HepG2 (cell line): ENCODE results near the gene AKAP7. TPM values are rescaled to one million over a fixed set of nuclear protein-coding genes. Genes with fewer than 3 reads are reported as not detected.

Experiments used
- ATAC-seq: fragments of 200-7000 bp; cut with Tn5 transposase; 3 replicates; pipeline ENCODE4 v1.9.1; 2020; ENCODE audit warnings: mild to moderate bottlenecking, moderate library complexity
- BruUV-seq: library from RNA; stranded (reverse); fragments of 400-500 nt; replicated peaks from 2 replicates; lab custom pipeline; 2021; lab: Mats Ljungman, UMichigan
- CTCF ChIA-PET: fragments of 300-600 bp; formaldehyde crosslinking; extraction: SDS; loops from one replicate; lab custom pipeline; 2021; ENCODE audit warnings: low total read pairs, inconsistent platforms, low intra/inter-chr PET ratio; lab: Yijun Ruan, JAX
- POLR2A ChIA-PET: fragments of 350-600 bp; sonication (Branson Sonifier 250); formaldehyde crosslinking; loops from one replicate; lab custom pipeline; 2020; ENCODE audit warnings: antibody characterized with exemption, inconsistent platforms; lab: Yijun Ruan, JAX
- DNase-seq: peaks from one replicate; pipeline ENCODE4 v3.0.0-alpha.2; 2015; ENCODE audit warnings: low spot score
- FAIRE-seq: peaks from 3 replicates; lab custom pipeline; 2011; peaks lifted over from hg19 to GRCh38; lab: Jason Lieb, UNC
- H2AFZ ChIP-seq: one replicate; pipeline ENCODE4 v1.6.1; 2011; ENCODE audit warnings: low read length, inconsistent platforms
- H3K27ac ChIP-seq: fragments of 300-600 bp; 3 replicates; pipeline ENCODE4 v1.8.0; 2011; ENCODE audit warnings: mixed run types, mild to moderate bottlenecking, mixed read lengths, low read length, inconsistent platforms; ENCODE audit not compliant: insufficient read depth; ENCODE audit errors: extremely low read length
- H3K27me3 ChIP-seq, 2 experiments: fragments of 200-600 bp in 1 of 2; 2 replicates in 1 of 2; 3 replicates in 1 of 2; pipeline versions ENCODE4 v1.6.0 to v1.8.0; 2011; ENCODE audit warnings: low read length in 2 of 2, mild to moderate bottlenecking in 2 of 2, moderate library complexity in 2 of 2, inconsistent platforms in 1 of 2; ENCODE audit not compliant: insufficient read depth in 2 of 2, control insufficient read depth in 1 of 2
- H3K36me3 ChIP-seq, 2 experiments: fragments of 200-600 bp in 1 of 2; replicated peaks in 1 of 2; 2 replicates in 1 of 2; 3 replicates in 1 of 2; pipeline versions ENCODE4 v1.5.1 to v1.8.0; 2011; ENCODE audit warnings: low read length in 2 of 2, inconsistent platforms in 1 of 2; ENCODE audit not compliant: insufficient read depth in 2 of 2, control insufficient read depth in 1 of 2
- H3K4me1 ChIP-seq: 2 replicates; pipeline ENCODE4 v1.5.1; 2012; ENCODE audit warnings: low read length, inconsistent platforms; ENCODE audit not compliant: insufficient read depth
- H3K4me2 ChIP-seq: 2 replicates; pipeline ENCODE4 v1.6.0; 2011; ENCODE audit warnings: low read depth, low read length, inconsistent platforms
- H3K4me3 ChIP-seq, 3 experiments: fragments of 200-600 bp in 1 of 3; sonication (generic), shearing (Covaris generic) in 1 of 3; replicated peaks in 1 of 3; 2 replicates each; pipeline ENCODE4 v1.5.1; 2011 to 2016; ENCODE audit warnings: low read length in 3 of 3, inconsistent platforms in 2 of 3, low read depth in 2 of 3, mild to moderate bottlenecking in 2 of 3, control low read depth in 1 of 3, mixed read lengths in 1 of 3; ENCODE audit not compliant: insufficient read depth in 1 of 3
- H3K79me2 ChIP-seq: one replicate; pipeline ENCODE4 v1.6.1; 2011; ENCODE audit warnings: low read length, inconsistent platforms; ENCODE audit not compliant: insufficient read depth
- H3K9ac ChIP-seq: 2 replicates; pipeline ENCODE4 v1.6.0; 2011; ENCODE audit warnings: mild to moderate bottlenecking, low read depth, low read length, inconsistent platforms; ENCODE audit not compliant: insufficient read depth
- H3K9me3 ChIP-seq: 2 replicates; pipeline ENCODE4 v1.5.1; 2012; ENCODE audit warnings: mild to moderate bottlenecking, low read length
- H4K20me1 ChIP-seq: 2 replicates; pipeline ENCODE4 v1.6.0; 2011; ENCODE audit warnings: inconsistent platforms, mild to moderate bottlenecking, low read length, moderate library complexity; ENCODE audit not compliant: insufficient read depth
- CEBPB ChIP-seq: IDR thresholded peaks from 2 replicates; pipeline ENCODE4 v1.6.1; 2011; ENCODE audit warnings: low read depth, low read length, improper control_type of control experiment, borderline replicate concordance
- KDM2A ChIP-seq: sonication (generic); formaldehyde crosslinking; IDR thresholded peaks from 2 replicates; pipeline ENCODE4 v1.4.0; 2020; ENCODE audit warnings: low read depth, missing genetic modification reagents, borderline replicate concordance
- PAWR ChIP-seq: sonication (generic); formaldehyde crosslinking; IDR thresholded peaks from 2 replicates; pipeline ENCODE4 v1.4.0; 2020; ENCODE audit warnings: missing genetic modification reagents, mild to moderate bottlenecking, borderline replicate concordance
- RFXANK ChIP-seq: IDR thresholded peaks from 2 replicates; pipeline ENCODE4 v1.6.1; 2016
- ZMAT3 ChIP-seq: sonication (generic); formaldehyde crosslinking; conservative IDR thresholded peaks from 2 replicates; pipeline ENCODE4 v1.7.0; 2021; ENCODE audit warnings: missing genetic modification reagents
- ZNF75D ChIP-seq: sonication (generic); formaldehyde crosslinking; IDR thresholded peaks from 2 replicates; pipeline ENCODE4 v1.8.1; 2023; ENCODE audit warnings: missing genetic modification reagents, mild to moderate bottlenecking, borderline replicate concordance
- WGBS: methylation state at CpG from one replicate; pipeline ENCODE4 v1.1.6; 2017; ENCODE audit warnings: low lambda C conversion rate; 5-methylcytosine and 5-hydroxymethylcytosine counted together
- in situ Hi-C: cut with HindIII; loops from 2 replicates; pipeline ENCODE4 v1.10.0; 2017; ENCODE audit warnings: low pct_unique_long_range_greater_than_20kb; ENCODE audit not compliant: extremely low pct_ligation_motif_present
- intact Hi-C: fragments of 100-400 bp; cut with micrococcal nuclease; formaldehyde crosslinking; loops from one replicate; pipeline ENCODE4 v1.10.0; 2022; ENCODE audit not compliant: unreplicated experiment
- polyA plus RNA-seq, 8 experiments: library from polyadenylated mRNA; depleted of rRNA in 3 of 8; stranded (reverse) in 7 of 8; unstranded in 1 of 8; fragments of >200 nt; fragmentation: Illumina TruSeq in 4 of 8; extraction: Trizol in 4 of 8; gene quantifications; 2 replicates each; pipeline versions ENCODE4 v1.2.1 to v1.2.3, GENCODE V29; 2011 to 2016; ENCODE audit warnings: low read depth in 4 of 8, missing spikeins in 1 of 8, mixed read lengths in 1 of 8; ENCODE audit not compliant: insufficient read depth in 1 of 8
- total RNA-seq, 5 experiments: library from RNA; depleted of rRNA; stranded (reverse); fragments of >200 nt; fragmentation: Illumina TruSeq; extraction: Trizol; gene quantifications; 2 replicates each; pipeline ENCODE4 v1.2.3, GENCODE V29; 2016; ENCODE audit warnings: low read depth in 1 of 5
- TF ChIP-seq, protein P1 (sequence below), 2 experiments: sonication (generic) in 1 of 2; formaldehyde crosslinking in 1 of 2; IDR thresholded peaks; 2 replicates each; pipeline versions ENCODE4 v1.6.1 to v1.9.0; 2014 to 2022; ENCODE audit warnings: antibody characterized with exemption in 1 of 2, borderline replicate concordance in 1 of 2, inconsistent platforms in 1 of 2, low read depth in 1 of 2, missing genetic modification reagents in 1 of 2

AKAP7 gene
- total and polyA plus RNA-seq, 2 of the 13 experiments (the other 11 are each of a cell fraction or from before 2014, with no cell fraction given): 3.6 to 11.7 TPM

- TF ChIP-seq, protein P1, sequence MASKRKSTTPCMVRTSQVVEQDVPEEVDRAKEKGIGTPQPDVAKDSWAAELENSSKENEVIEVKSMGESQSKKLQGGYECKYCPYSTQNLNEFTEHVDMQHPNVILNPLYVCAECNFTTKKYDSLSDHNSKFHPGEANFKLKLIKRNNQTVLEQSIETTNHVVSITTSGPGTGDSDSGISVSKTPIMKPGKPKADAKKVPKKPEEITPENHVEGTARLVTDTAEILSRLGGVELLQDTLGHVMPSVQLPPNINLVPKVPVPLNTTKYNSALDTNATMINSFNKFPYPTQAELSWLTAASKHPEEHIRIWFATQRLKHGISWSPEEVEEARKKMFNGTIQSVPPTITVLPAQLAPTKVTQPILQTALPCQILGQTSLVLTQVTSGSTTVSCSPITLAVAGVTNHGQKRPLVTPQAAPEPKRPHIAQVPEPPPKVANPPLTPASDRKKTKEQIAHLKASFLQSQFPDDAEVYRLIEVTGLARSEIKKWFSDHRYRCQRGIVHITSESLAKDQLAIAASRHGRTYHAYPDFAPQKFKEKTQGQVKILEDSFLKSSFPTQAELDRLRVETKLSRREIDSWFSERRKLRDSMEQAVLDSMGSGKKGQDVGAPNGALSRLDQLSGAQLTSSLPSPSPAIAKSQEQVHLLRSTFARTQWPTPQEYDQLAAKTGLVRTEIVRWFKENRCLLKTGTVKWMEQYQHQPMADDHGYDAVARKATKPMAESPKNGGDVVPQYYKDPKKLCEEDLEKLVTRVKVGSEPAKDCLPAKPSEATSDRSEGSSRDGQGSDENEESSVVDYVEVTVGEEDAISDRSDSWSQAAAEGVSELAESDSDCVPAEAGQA (IDR thresholded peaks at IDR 0.05; ENCODE audit: low read depth): no peak
- TF ChIP-seq, protein P1 (CRISPR knock-in tag; IDR thresholded peaks at IDR 0.05; ENCODE audit: borderline replicate concordance): no peak
- TF ChIP-seq PAWR (CRISPR knock-in tag) (no peak), KDM2A (CRISPR knock-in tag) (no peak), ZNF75D (no peak)
Measured at GRCh38 chr6:131212024-131212423, 76.8 kb downstream of the AKAP7 start (continued).

GRCh38 chr6:131212913-131213312 lies 77.6 kb downstream of the AKAP7 start:
- Histone ChIP-seq H4K20me1 (no peaks in the 10 kb centered on the region), H3K4me1 (no peaks in the 10 kb centered on the region), H3K4me3 (no peak overlapping the region), H3K27me3 (no peaks in the 10 kb centered on the region), H3K27ac (no peak overlapping the region), H3K9ac (no peak overlapping the region), H3K79me2 (no peaks in the 10 kb centered on the region), H3K4me2 (no peak overlapping the region), H3K9me3 (no peaks in the 10 kb centered on the region), H2AFZ (no peak overlapping the region), H3K36me3 (no peaks in the 10 kb centered on the region)
- in situ Hi-C loops (no loop called here), intact Hi-C loops (no loop called here)
- 87% methylated on average over 1 of the region's 1 CpG for WGBS
- TF ChIP-seq CEBPB: peak; percentile 67
- TF ChIP-seq ZMAT3 (CRISPR knock-in tag): no peak
- no peak for TF ChIP-seq RFXANK (CRISPR knock-in tag)
- POLR2A ChIA-PET: no interaction called here
- no peak for ATAC-seq
- BruUV-seq: no TSS peak
- CTCF ChIA-PET: no interaction called here
- FAIRE-seq: no peak
- DNase-seq: no peak
